Stimulated activated naive CD4-positive, alpha-beta T cell (primary cell): ENCODE measurements around the gene MTX3.

Experiments used
- DNase-seq, 6 experiments: peaks; one replicate each; lab custom pipeline; 2025; lab: John Stamatoyannopoulos, UW

Gene MTX3

GRCh38 chr5:79982136-79982535 is 8.9 kb downstream of the MTX3 start:
- DNase-seq, result no peak

- no peak for DNase-seq
These were observed 14.1 kb downstream of the MTX3 start for GRCh38 chr5:79976759-79977515.

- no peak for DNase-seq
These were observed 15.6 kb downstream of the MTX3 start for GRCh38 chr5:79975422-79975821.

- no peak for DNase-seq
These were observed 16.2 kb downstream of the MTX3 start for GRCh38 chr5:79974886-79975285.

- DNase-seq, result no peak
These were observed 17.1 kb downstream of the MTX3 start for GRCh38 chr5:79973996-79974395.

GRCh38 chr5:79973511-79973910 is 17.6 kb downstream of the MTX3 start:
- DNase-seq, result no peak

GRCh38 chr5:79971156-79971555 is 19.9 kb downstream of the MTX3 start:
- DNase-seq, result no peak

GRCh38 chr5:79966448-79966847 is 24.6 kb downstream of the MTX3 start:
- no peak for DNase-seq

GRCh38 chr5:79964136-79964535 is 26.9 kb downstream of the MTX3 start:
- no peak for DNase-seq

- no peak for DNase-seq
These were observed 27.6 kb downstream of the MTX3 start for GRCh38 chr5:79963261-79964061.

- DNase-seq, result no peak
These were observed 28.4 kb downstream of the MTX3 start for GRCh38 chr5:79962575-79963222.

- no peak for DNase-seq
These were observed 29.1 kb downstream of the MTX3 start for GRCh38 chr5:79961716-79962574.

- no peak for DNase-seq
These were observed 31.7 kb downstream of the MTX3 start for GRCh38 chr5:79959407-79959806.

GRCh38 chr5:79955941-79956670 is 35.0 kb downstream of the MTX3 start:
- DNase-seq, result no peak

- no peak for DNase-seq
These were observed 35.6 kb downstream of the MTX3 start for GRCh38 chr5:79955356-79955895.

GRCh38 chr5:79954620-79955019 is 36.4 kb downstream of the MTX3 start:
- no peak for DNase-seq

- no peak for DNase-seq
These were observed 43.5 kb downstream of the MTX3 start for GRCh38 chr5:79947567-79947966.

GRCh38 chr5:79938468-79938867 is 52.6 kb downstream of the MTX3 start:
- DNase-seq, result no peak

- no peak for DNase-seq
These were observed 54.3 kb downstream of the MTX3 start for GRCh38 chr5:79936646-79937216.

- DNase-seq, result no peak
These were observed 54.9 kb downstream of the MTX3 start for GRCh38 chr5:79936002-79936645.
